K562 (cell line): ENCODE measurements around the gene TRIM14. TPM values are rescaled to one million over a fixed set of nuclear protein-coding genes. Genes with fewer than 3 reads are reported as not detected.

Source experiments
- E2F6 ChIP-seq, 2 experiments: IDR thresholded peaks; 2 replicates each; pipeline ENCODE4 v1.6.1; 2011; ENCODE audit warnings: borderline replicate concordance in 1 of 2, control low read depth in 1 of 2, low read depth in 1 of 2, low read length in 1 of 2, mild to moderate bottlenecking in 1 of 2, mixed read lengths in 1 of 2, moderate library complexity in 1 of 2; ENCODE audit not compliant: insufficient read depth in 1 of 2, insufficient read length in 1 of 2, poor library complexity in 1 of 2, severe bottlenecking in 1 of 2; ENCODE audit errors: extremely low read depth in 1 of 2
- GTF2B ChIP-seq: IDR thresholded peaks from 2 replicates; pipeline ENCODE4 v1.6.1; 2011; ENCODE audit not compliant: insufficient read length; ENCODE audit errors: extremely low read depth
- LEF1 ChIP-seq: fragments of 450-650 bp; IDR thresholded peaks from 2 replicates; pipeline ENCODE4 v1.6.1; 2016; ENCODE audit warnings: mild to moderate bottlenecking
- NR2F6 ChIP-seq: fragments of 450-650 bp; formaldehyde crosslinking; IDR thresholded peaks from 2 replicates; pipeline ENCODE4 v1.4.0; 2020; ENCODE audit warnings: mild to moderate bottlenecking
- POLR3A ChIP-seq: IDR thresholded peaks from 2 replicates; pipeline ENCODE4 v1.6.1; 2011; ENCODE audit warnings: borderline replicate concordance, mild to moderate bottlenecking, moderate library complexity; ENCODE audit not compliant: insufficient read length, insufficient read depth; ENCODE audit errors: extremely low read depth
- RBFOX2 ChIP-seq: fragments of 200-400 bp; formaldehyde crosslinking; IDR thresholded peaks from 2 replicates; pipeline ENCODE4 v1.6.1; 2017; ENCODE audit warnings: low read depth, mild to moderate bottlenecking, low read length, moderate library complexity
- STAT6 ChIP-seq: sonication (generic); formaldehyde crosslinking; IDR thresholded peaks from 2 replicates; pipeline ENCODE4 v1.8.1; 2023; ENCODE audit warnings: mild to moderate bottlenecking, missing genetic modification reagents
- TEAD4 ChIP-seq, 2 experiments: sonication (generic) in 1 of 2; formaldehyde crosslinking in 1 of 2; IDR thresholded peaks; 2 replicates each; pipeline versions ENCODE4 v1.6.1 to v1.8.0; 2012 to 2022; ENCODE audit warnings: borderline replicate concordance in 1 of 2, inconsistent platforms in 1 of 2, low read length in 1 of 2, mild to moderate bottlenecking in 1 of 2, missing genetic modification reagents in 1 of 2
- ZNF696 ChIP-seq: fragments of 250-450 bp; sonication (Bioruptor Pico); conservative IDR thresholded peaks from 2 replicates; pipeline ENCODE4 v1.4.0; 2020; ENCODE audit warnings: mild to moderate bottlenecking, moderate library complexity
- polyA plus RNA-seq, 8 experiments: library from polyadenylated mRNA; depleted of rRNA in 4 of 8; stranded (reverse) in 5 of 8; unstranded in 3 of 8; fragments of >200 nt; fragmentation: Nextera tagmentation in 2 of 8; fragmentation: Illumina TruSeq in 1 of 8; extraction: Ambion mirVana in 2 of 8; extraction: Trizol in 1 of 8; gene quantifications; 2 replicates each; pipeline versions ENCODE4 v1.2.1 to v1.2.3, GENCODE V29; 2011 to 2014; ENCODE audit warnings: inconsistent platforms in 1 of 8, missing spikeins in 1 of 8
- total RNA-seq, 7 experiments: library from RNA; depleted of rRNA in 6 of 7; stranded (reverse); fragments of >200 nt in 6 of 7; fragmentation: Illumina TruSeq in 2 of 7; extraction: Trizol in 2 of 7; gene quantifications; 2 replicates each; pipeline versions ENCODE4 v1.2.1 to v1.2.3, GENCODE V29; 2011 to 2021; ENCODE audit warnings: low replicate concordance in 1 of 7

Gene TRIM14
- total and polyA plus RNA-seq, 9 of the 15 experiments (the other 6 are each of a cell fraction or from before 2014, with no cell fraction given): 7.6 to 41.0 (median 17.9) TPM

GRCh38 chr9:98118640-98119601 lies at the start of gene TRIM14 (continued):
- TF ChIP-seq STAT6 (no peak), LEF1 (no peak), TEAD4 (IDR thresholded peaks at IDR 0.05; ENCODE audit: low read length) (no peak), TEAD4 (CRISPR knock-in tag; IDR thresholded peaks at IDR 0.05; ENCODE audit: borderline replicate concordance) (peak; percentile 48; the same call in 1 of the 2 replicates), E2F6 (IDR thresholded peaks at IDR 0.05; ENCODE audit: borderline replicate concordance in 1 of 2, extremely low read depth in 1 of 2, insufficient read depth in 1 of 2, insufficient read length in 1 of 2, low read depth in 1 of 2, low read length in 1 of 2, poor library complexity in 1 of 2, severe bottlenecking in 1 of 2) (peak; percentile 82 to 83), GTF2B (no peak), NR2F6 (no peak), RBFOX2 (peak; percentile 81), ZNF696 (CRISPR knock-in tag) (no peak), POLR3A (no peak)
